GM04503 (cell line): ENCODE data around the gene ADGRG3.

ENCODE experiments used
- DNase-seq: peaks from one replicate; pipeline ENCODE4 v3.0.0-alpha.2; 2012; ENCODE audit warnings: low read depth

ADGRG3 gene, protein sequence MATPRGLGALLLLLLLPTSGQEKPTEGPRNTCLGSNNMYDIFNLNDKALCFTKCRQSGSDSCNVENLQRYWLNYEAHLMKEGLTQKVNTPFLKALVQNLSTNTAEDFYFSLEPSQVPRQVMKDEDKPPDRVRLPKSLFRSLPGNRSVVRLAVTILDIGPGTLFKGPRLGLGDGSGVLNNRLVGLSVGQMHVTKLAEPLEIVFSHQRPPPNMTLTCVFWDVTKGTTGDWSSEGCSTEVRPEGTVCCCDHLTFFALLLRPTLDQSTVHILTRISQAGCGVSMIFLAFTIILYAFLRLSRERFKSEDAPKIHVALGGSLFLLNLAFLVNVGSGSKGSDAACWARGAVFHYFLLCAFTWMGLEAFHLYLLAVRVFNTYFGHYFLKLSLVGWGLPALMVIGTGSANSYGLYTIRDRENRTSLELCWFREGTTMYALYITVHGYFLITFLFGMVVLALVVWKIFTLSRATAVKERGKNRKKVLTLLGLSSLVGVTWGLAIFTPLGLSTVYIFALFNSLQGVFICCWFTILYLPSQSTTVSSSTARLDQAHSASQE

DNA sequence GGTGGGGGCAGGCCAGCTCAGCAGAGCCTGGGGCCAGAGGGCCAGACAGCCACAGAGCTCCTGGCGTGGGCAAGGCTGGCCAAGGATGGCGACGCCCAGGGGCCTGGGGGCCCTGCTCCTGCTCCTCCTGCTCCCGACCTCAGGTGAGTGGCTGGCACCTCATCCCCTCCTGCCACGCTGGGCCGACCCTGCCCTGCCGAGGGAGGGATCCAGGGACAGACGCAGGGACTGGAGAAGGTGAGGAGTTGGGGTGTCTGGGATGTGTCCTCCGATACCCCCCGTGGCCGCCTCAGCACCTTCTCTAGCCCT lies at the start of gene ADGRG3:
ADGRG3 (plus strand) TSS at position 44 of the 309 bp plus-strand sequence; CDS start at position 86, 42 bp downstream.
- no peak for DNase-seq

DNA sequence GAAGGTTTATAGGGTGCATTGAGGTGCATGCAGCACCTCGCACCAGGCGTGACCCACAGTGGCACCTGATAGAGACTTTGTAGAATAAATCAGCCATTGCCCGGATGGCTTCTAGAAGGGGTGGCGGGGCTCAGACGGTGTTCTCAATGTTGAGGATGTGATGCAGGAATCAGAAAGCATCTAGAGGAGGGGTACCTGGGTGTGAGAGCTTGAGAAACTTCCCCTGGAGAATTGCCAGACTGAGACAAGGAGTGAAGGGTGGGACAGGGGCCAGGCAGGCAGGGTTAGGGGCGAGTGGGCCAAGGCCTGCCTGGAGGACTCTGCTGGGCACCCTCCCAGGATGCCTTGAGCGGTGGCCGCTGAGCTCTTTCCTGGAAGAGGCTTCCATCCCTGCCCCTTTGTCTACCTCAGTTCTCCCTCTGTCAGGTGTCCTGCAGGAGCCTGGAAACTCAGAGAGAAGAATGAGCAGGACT lies 48.9 kb upstream of the ADGRG3 start:
- DNase-seq = no peak

DNA sequence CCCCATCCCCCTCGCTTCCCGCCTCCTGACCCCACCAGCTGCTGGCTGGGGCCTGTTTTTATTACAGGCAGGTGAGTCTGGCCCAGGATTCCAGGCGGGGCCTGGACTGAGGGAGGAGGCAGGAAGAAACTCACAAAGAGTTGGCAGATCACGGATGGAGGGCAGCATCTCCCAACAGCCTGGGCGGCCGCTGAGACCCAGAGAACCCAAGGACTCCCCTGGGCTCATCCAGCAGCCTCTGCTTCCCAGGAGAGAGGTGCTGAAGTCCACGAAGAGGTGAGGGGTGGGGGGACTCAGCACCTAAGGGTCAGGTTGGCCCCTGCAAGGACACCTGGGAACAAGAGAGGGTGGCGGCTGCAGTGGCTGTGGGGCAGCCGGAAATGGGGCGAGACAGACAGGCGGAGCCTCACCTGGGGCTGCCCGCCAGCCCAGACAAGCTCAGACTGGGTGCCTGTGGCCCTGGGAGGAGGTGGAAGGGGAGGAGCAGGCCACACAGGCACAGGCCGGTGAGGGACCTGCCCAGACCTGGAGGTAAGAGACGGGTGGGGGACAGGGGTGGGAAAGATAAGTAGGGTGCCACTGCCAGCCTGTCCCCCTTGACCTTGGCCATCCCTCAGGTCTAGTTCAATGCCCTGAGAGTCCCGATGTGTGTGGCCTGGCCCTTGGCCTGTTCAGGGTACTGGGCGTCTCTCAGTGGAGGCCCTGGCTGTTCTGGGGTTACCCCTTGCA lies 48.3 kb upstream of the ADGRG3 start:
- DNase-seq = no peak

DNA sequence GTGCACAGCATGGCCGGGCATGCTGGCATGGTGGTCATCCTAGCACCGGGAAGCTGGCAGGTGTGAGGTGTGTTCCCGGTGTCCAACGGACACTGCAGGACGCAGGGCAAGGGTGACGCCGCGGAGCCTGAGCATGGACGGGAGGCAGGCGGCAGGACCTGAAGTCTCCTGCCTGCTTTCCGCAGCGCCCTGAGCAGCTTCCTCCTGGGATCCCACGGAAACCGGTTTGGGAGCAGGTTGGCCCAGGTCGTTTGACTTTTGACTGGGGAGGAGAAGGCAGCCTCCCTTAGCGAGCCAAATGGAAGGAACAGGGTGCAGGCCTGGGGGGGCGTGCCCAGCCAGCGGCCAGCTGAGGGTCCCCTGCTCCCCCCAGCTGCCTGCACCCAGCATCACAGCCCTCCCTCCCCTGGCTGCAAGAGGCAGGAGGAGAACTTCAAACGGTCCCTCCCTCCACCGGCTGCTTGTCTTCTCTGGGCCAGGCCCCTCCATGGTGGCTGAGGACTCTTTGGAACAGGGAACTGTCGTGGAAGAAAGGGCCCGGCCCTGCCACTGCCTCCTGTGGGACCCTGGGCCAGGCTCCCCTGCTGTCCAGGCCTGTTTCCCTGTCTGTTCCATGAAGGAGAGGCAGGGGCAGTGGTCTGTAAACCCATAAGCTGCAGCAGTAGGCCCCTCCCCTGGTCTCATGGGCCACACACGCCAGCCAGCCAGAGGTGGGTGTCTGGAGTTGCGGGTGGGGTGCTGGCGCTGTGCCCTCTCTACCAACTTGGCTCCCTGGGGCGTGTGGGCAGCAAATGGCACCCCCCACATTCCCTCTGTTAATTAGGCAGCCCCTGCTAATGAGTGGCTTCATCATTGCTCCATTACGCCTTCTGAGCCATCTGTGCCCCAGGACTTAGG lies 47.5 kb upstream of the ADGRG3 start:
- no peak for DNase-seq

DNA sequence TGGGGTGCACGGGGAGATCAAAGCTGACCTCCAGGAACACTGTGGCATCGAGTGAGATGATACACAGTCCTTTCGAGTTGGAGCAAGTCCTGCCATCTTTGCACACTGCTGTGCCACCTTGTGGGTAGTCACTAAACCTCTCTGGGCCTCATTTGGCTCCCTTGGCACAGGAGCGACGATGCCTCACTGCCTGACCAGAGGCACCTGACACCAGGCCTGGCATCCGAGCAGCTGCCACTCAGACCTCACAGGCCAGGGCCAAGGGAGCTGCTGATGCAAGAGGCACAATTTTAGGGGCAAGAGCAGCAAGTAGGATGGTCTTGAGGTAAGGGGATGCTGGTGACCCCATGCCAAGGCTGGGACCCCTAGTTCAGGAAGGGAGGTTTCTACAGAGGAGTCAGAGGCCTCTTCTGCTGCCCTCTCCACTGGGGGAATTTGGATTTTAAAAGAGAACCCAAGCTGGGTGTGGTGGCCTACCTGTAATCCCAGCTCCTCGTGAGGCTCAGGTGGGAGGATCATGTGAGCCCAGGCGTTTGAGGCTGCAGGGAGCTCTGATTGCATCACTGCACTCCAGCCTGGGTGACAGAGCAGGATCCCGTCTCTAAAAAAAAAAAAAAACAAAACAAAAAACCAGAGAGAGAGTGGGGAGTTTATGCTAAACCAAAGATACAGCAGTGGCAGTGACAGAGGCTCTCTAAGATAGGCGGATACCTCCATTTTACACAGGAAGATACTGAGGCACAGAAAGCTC lies 46.4 kb upstream of the ADGRG3 start:
- DNase-seq = no peak

DNA sequence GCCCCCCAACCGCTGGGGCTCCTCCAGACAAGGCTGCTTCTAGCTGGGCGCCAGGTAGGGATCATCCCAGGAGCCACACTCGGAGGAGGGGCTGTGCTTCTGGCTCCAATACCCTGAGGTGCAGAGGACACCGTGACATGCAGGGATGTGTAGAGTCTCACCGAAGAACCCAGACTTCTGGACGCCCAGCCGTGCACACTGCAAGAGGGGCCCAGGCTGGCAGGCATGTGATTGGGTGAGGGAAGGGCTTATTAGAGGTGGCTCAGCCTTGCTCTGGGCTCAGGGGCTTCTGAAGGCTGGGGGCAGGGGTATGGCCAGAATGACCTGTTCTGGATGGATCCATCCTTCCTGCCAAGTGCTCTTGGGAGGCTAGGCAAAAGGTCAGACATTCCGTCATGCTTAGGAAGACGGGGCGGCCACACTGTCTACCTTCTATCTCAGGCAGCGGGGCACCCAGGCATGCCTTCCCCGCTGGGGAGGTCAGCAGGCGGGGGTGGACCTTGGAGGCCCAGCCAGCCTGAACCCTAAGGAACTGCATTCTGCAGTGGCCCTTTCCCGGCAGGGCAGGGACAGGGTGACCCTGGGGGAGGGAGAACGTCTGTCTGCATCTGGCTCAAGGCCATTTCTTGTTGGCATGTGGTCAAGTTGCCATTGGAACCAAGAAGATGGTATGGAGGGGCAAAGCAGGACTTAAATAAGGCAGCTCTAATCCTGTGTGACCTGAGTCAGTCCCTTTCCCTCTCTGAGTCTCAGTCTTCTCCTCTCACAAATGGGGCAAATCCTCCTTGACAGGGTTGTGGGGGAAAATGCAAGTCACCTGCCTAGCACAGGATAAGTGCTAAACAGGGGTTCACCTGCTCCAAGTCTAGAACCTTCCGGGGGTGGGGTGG lies 45.5 kb upstream of the ADGRG3 start:
- DNase-seq = no peak

DNA sequence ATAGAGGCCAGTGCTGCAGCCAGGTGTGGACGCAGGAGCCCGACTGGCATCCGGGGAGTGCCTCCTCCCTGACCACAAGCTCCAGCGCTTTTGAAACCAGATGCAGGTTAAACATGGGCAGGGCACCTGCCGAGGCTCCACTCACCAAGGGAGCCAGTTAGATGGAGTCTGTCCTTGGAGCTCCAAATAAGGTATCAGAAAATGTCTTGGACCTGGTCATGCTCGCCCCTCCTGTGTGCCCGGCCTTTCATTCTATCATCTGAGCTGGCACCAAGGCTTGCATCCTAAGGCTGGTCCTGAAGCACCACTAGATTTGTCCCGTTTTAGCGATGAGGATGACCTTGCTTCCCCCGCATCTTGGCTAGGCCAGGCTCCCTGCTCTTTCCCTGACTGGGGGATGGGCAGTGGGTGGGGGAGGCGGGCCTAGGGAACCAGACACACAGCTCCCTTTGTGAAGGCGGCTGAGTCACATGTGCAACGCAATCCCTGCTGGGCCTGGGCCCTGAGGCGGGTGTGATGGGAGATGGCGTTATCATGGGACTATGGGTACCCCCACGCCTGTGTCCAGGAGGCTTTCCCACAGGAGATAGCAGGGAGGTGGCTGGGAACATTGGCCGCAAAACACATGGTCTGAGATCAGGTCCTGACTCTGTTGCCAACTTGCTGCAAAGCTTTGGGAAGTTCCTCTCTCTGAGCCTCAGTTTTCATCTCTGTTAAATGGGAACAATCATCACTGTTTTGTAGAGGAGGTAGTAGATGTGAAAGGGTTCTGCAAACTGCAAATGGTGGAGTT lies 44.7 kb upstream of the ADGRG3 start:
- DNase-seq = no peak

DNA sequence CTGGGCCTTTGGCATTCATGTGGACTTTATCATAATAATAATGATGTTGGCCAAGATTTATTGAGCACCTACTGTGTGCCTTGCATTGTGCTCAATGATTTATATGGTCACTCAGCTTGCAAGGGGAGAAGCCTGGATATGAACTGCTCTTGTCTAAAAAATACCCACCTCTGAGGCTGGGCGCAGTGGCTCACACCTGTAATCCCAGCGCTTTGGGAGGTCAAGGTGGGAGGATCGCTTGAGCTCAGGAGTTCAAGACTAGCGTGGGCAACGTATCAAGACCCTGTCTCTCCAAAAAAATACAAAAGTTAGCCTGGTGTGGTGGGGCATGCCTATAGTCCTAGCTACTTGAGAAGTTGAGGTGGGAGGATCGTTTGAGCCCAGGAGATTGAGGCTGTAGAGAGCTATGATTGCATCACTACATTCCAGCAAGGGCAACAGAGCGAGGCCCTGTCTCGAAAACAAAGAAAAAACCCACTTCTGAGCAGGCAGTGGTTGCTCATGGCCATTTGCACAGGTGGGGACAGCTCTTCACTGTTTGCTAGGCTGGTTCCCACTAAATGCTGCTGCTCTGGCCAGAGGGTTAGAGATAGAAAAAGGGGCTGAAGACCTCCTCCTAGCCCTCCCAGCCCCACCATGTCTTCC lies 43.9 kb upstream of the ADGRG3 start:
- no peak for DNase-seq

DNA sequence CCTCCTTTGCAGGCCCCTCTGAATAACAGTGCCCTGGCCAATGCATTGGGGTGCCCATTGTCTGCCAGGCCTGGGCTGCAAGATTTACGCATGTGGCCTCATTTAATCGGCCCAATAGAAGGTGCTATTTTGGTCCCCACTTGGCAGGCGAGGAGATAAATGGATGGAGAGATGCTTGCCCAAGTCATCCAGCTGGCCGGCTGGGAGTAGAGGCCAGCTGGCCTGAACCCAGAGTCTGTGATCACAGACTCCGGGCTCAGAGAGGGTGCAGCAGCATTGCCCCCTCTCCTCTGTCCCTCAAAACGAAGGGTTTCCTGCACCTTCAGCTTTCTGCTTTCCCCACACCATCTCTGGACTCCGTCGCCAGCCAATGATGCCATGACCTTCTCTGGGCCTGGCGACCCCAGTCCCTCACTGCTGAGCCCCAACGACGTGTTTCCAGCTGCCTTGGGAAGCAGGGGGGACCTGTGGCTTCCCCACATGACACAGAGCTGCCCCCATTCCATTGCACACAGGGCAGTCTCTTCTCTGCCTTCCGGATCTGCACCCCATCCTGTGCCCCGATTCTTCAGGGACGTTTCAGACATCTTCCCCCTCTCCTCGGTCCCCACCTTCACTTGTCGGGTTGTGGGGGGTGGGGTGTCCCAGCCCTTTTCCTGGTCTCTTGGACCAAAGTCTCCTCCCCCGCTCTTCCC lies 43.2 kb upstream of the ADGRG3 start:
- no peak for DNase-seq

DNA sequence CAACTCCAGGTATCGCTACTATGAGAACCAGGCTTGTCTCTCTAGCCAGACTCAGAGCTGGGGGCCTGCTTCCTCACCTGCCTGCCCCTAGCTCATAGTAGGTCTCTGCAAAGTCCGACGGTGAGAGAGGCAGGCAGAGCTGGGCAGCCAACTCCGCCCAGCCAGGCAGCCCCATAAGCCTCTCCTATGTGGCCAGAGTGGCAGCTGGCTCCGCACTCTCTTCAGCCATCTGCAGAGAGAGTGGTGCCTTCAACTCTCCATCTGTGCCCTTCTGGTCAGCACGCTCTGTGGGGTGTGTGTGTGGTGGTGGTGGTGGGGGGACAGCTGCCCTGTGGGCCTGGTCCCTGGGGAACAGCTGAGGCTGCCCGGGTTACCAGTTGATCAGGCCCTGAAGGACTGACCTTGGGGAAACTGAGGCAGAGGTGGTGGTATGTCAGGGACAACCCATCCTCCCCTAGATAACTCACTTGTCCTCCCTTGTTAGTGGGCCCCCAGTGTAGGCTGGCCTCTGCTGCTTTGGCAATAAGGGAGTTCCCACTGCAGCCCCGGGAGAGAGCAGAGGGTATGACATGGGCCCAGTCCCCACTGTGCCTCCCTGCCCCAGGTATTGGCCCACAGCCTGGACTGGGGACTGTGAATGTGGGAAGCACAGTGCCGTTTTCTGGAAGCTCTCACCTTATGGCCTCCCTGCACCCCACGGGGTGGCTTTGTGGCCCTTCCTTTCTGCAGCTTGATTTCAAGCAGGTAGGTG lies 41.5 kb upstream of the ADGRG3 start:
- no peak for DNase-seq

DNA sequence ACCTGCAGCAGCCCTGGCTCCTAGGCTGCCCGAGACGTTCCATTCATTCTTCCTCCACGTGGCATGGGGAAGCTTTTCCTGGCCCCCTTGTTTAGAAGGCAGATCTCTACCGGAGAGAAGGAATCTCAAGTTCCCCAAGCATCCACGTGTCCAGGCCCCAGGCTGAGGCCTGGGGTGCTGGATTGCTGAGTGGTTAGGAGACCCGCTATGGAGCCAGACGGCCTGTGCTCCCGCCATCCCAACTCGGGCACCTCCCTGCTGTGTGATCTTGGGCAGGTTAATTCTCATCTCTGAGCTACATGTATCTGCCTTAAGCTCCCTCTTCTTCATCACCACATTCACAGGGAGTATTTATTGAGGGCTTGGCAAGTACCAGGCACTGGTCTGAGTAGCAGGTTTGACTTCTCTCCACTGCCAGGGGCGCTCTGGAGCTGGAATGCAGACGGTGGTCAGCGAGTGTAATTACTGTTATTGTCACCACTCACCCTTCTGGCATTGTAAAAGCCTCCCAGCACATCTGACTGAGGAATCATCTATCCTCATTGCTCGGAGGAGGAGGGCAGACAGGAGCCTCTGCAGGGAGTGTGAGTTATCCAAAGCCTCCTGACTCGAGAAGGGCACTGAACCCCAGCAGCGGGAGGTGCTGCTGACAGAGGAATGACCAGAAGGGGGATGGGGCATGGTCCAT lies 40.8 kb upstream of the ADGRG3 start:
- DNase-seq = peak; percentile 69

DNA sequence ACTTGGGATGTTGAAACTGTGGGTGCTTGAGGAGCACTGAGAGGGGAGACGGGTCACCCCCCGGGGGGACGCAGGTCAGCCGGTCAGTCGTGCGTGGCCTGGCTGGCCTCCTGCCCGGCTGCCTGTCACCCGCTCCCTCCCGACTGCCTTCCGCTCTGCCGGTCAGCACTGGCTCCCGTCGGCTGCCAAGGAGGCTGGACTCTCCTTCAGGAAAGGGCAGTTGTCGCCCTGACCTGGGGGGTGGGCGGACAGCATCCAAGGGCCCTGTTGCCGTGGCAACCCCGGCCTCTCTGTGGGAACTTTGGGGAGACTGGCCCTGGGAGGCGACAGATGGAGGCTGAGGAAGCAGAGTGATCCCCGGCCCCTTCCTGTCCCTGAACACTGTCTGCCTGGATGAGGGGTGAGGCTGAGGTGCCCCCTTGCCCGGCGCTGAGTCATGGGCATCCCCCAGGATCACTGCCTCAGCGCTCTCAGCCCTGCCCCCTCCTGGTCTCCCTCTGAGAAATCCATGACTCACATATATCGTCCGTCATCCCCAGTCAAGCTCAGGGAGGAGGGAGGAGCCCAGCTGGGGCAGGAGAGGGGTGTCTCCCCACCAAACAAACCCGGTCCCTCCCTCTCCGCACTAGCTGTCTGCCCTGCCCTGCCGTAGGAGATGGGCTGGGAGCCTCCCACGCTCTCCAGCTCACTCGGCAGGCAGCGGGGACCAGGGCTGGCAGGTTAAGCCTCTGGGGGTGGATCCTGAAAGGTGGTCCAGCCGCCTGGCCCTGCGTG lies 39.9 kb upstream of the ADGRG3 start, which contains the start of gene ADGRG1:
ADGRG1 (plus strand) TSS at position 623 of the 774 bp plus-strand sequence. CDS start 21,658 bp downstream, outside the sequence.
- peak; percentile 78 for DNase-seq

DNA sequence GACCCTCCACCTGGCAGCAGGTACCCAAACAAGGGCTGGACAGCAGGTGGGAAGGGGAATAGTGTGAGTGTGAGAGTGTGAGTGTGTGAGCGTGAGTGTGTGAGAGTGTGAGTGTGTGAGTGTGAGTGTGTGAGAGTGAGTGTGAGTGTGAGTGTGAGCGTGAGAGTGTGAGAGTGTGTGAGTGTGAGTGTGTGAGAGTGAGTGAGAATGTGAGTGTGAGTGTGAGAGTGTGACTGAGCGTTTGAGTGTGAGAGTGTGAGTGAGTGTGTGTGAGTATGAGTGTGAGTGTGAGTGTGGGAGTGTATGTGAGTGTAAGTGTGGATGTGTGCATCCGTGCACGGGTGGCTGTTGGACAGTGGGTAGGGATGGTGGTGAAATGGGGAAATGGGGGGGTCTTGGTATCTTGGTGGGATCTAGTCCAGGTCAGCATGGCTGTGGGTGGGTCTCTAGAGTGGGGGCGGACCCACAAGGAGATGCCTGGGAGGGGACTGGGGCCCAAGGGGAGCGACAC lies 39.3 kb upstream of the ADGRG3 start:
- DNase-seq = no peak

DNA sequence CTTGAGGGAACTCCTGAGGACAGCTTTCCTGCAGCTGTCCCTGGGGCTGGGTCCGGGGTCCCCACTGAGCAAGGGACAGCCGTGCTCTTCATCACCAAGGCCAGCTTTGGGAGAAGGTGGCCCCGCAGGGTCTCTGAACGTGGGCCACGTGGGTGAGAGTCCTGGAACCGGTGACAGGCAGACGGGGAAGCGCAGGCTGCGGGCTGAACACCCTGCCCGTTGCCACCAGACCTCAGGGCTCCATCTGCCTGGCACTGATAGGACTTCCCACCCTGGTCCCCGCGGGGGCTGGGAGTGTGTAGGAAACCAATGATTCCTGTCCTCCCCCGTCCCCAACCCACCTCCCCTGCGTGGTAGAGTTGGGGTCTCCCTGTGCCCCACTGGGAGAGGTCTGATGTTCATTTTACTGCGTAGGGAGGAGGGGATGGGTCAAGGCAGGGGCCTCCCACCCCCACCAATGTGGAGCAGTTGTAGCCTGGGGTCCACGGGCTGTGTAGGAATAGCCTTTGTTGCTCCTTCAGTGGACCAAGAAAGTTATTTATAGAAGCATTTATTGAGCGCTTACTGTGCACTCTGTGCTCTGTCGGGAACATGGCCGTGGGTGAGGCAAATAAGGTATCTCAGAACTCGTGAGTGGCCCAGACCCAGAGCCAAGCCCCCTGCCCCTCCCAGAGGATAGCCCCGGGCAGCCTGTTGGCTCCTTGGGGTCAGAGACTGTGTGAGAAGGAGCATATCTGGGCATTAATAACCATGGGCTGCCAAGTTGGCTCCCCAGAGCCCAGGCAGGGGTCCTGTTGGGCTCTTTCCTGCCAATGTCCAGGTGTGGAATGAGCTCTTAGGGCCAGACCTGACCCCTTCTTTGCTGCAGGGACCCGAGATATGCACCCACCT lies 38.3 kb upstream of the ADGRG3 start:
- DNase-seq = no peak

DNA sequence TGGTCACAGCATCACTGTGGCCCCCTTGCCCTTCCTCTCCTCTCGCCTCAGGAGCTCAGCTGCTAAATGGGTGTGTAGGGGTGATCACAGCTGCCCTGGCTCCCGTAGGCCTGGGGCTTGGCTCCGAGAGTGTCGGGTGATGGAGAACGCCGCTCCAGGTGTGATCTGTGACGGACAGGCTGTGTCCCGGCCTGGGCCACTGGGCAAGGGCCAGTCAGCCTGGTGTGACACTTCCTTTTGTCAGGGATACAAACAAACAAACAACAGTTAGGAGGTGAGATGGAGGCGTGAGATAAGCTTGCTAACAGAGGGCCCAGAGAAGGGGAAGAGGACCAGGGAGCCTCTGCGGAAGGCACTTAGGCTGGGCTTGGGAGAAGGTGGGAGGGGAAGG lies 37.7 kb upstream of the ADGRG3 start:
- no peak for DNase-seq
